ENCODE results near the gene TRDN.

- TF ChIP-seq POLR2A (IDR thresholded peaks at IDR 0.05) = no peak
- TF ChIP-seq CTCF (IDR thresholded peaks at IDR 0.05) = no peak
These were observed 121.0 kb downstream of the TRDN start for GRCh38 chr6:123515715-123516114.
